Measurements from ENCODE around the gene CDC42EP5. TPM values are rescaled to one million over a fixed set of nuclear protein-coding genes. Genes with fewer than 3 reads are reported as not detected.

CDC42EP5 gene
- polyA plus RNA-seq, 1 experiment: 22.5 TPM

- no peak for DNase-seq (ENCODE audit: low read depth)
- TF ChIP-seq, protein P1, sequence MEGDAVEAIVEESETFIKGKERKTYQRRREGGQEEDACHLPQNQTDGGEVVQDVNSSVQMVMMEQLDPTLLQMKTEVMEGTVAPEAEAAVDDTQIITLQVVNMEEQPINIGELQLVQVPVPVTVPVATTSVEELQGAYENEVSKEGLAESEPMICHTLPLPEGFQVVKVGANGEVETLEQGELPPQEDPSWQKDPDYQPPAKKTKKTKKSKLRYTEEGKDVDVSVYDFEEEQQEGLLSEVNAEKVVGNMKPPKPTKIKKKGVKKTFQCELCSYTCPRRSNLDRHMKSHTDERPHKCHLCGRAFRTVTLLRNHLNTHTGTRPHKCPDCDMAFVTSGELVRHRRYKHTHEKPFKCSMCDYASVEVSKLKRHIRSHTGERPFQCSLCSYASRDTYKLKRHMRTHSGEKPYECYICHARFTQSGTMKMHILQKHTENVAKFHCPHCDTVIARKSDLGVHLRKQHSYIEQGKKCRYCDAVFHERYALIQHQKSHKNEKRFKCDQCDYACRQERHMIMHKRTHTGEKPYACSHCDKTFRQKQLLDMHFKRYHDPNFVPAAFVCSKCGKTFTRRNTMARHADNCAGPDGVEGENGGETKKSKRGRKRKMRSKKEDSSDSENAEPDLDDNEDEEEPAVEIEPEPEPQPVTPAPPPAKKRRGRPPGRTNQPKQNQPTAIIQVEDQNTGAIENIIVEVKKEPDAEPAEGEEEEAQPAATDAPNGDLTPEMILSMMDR (IDR thresholded peaks at IDR 0.05; ENCODE audit: insufficient read depth, low read depth, low read length): no peak
- ChIA-PET CTCF (no interaction called here), POLR2A (no interaction called here)
- Histone ChIP-seq H3K36me3 (ENCODE audit: control insufficient read depth, insufficient read depth, low read length) (peaks cover 7% of the 10 kb centered on the region), H3K4me3 (ENCODE audit: low read depth, low read length) (no peak overlapping the region), H3K27me3 (ENCODE audit: control insufficient read depth, insufficient read depth, low read length) (no peaks in the 10 kb centered on the region)
Observed at GRCh38 chr19:54436628-54437252, 36.4 kb downstream of the CDC42EP5 start.

- peaks cover under 1% of the 10 kb centered on the region; the same call in 1 of the 2 replicates for H3K27me3 ChIP-seq (ENCODE audit: control insufficient read depth, insufficient read depth, low read length)
- POLR2A ChIA-PET: no interaction called here
- peaks cover 7% of the 10 kb centered on the region for H3K36me3 ChIP-seq (ENCODE audit: control insufficient read depth, insufficient read depth, low read length)
- no peak overlapping the region for H3K4me3 ChIP-seq (ENCODE audit: low read depth, low read length)
- TF ChIP-seq, protein P1 (IDR thresholded peaks at IDR 0.05; ENCODE audit: insufficient read depth, low read depth, low read length): no peak
- CTCF ChIA-PET: no interaction called here
- DNase-seq (ENCODE audit: low read depth): no peak
Observed at GRCh38 chr19:54436031-54436523, 37.0 kb downstream of the CDC42EP5 start.

DNA sequence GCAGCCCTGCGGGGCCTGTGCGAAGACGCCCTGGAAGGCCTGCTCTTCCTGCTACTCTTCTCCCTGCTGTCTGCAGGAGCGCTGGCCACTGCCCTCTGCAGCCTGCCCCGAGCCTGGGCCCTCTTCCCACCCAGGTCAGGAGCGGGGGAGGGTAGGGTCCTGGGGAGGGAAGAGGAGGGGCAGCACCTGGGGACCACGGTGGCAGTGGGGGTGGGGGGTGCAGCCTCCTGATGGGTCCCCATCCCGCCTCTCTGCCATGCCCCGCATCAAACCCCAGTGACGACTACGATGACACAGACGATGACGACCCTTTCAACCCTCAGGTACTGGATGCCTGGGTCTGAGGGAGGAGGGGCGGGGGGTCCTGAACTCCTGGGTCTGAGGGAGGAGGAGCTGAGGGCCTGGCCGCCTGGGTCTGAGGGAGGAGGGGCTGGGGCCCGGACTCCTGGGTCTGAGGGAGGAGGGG is 37.5 kb downstream of the CDC42EP5 start:
- TF ChIP-seq, protein P1 (IDR thresholded peaks at IDR 0.05; ENCODE audit: insufficient read depth, low read depth, low read length): no peak
- CTCF ChIA-PET: no interaction called here
- peaks cover 7% of the 10 kb centered on the region for H3K36me3 ChIP-seq (ENCODE audit: control insufficient read depth, insufficient read depth, low read length)
- POLR2A ChIA-PET: no interaction called here
- H3K4me3 ChIP-seq (ENCODE audit: low read depth, low read length): no peak overlapping the region
- peaks cover 2% of the 10 kb centered on the region; the same call in 1 of the 2 replicates for H3K27me3 ChIP-seq (ENCODE audit: control insufficient read depth, insufficient read depth, low read length)
- DNase-seq (ENCODE audit: low read depth): no peak

GRCh38 chr19:54434873-54435214 is 38.3 kb downstream of the CDC42EP5 start:
- Histone ChIP-seq H3K27me3 (ENCODE audit: control insufficient read depth, insufficient read depth, low read length) (peaks cover 2% of the 10 kb centered on the region; the same call in 1 of the 2 replicates), H3K36me3 (ENCODE audit: control insufficient read depth, insufficient read depth, low read length) (peaks cover 4% of the 10 kb centered on the region), H3K4me3 (ENCODE audit: low read depth, low read length) (no peak overlapping the region)
- ChIA-PET CTCF (no interaction called here), POLR2A (no interaction called here)
- DNase-seq (ENCODE audit: low read depth): no peak
- TF ChIP-seq, protein P1 (IDR thresholded peaks at IDR 0.05; ENCODE audit: insufficient read depth, low read depth, low read length): no peak

DNA sequence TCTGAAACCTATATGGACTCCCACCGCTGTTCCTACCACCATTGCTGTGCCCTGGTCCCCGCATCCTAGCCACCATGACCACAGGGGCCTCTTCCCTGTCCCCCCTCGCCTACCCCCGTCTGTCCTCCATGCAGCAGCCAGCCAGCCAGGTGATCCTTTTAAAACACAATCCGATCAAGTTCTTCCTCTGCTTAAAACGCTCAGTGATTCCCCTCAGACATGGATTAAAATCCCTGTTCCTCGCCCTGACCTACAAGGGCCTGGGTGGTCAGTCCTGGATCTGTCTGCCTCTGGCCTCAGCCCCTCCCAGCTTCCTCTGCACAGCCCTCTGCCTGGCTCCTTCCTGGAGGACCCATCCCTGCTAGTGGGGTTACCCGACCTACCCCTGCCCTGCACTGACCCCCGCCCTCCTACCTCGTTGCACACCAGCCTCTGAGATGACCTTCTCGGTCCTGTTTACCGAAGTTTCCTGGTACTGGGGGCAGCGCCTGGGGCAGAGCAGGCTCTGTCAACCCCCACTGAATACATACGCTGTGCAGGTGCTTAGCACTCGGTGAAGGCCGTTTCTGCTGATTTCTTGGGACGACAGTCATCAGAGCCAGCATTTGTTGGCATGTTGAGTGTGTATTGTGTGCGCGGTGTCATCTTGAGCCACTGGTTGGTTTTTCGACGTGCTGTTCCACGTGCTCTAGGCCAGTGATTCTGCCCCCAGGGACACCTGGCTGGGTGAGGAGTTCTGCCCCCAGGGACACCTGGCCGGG is 38.8 kb downstream of the CDC42EP5 start:
- no peak for DNase-seq (ENCODE audit: low read depth)
- H3K4me3 ChIP-seq (ENCODE audit: low read depth, low read length): no peak overlapping the region

More for the DNA sequence above, 38.8 kb downstream of the CDC42EP5 start:
- CTCF ChIA-PET: no interaction called here
- POLR2A ChIA-PET: interaction anchor here (0.6 kb wide), 1 partner anchor 261 kb away, joined by 7 read pairs; the partner anchor contains the start of gene TMC4
- peaks cover 4% of the 10 kb centered on the region for H3K36me3 ChIP-seq (ENCODE audit: control insufficient read depth, insufficient read depth, low read length)
- peaks cover 4% of the 10 kb centered on the region for H3K27me3 ChIP-seq (ENCODE audit: control insufficient read depth, insufficient read depth, low read length)
- TF ChIP-seq, protein P1 (IDR thresholded peaks at IDR 0.05; ENCODE audit: insufficient read depth, low read depth, low read length): no peak

Measured in BJ (cell line).